DND-41 (cell line): ENCODE data around the gene BBS7.

ENCODE experiments used
- CTCF ChIP-seq: IDR thresholded peaks from 2 replicates; pipeline ENCODE4 v1.5.1; 2012; ENCODE audit warnings: borderline replicate concordance, low read length, moderate library complexity, mild to moderate bottlenecking; ENCODE audit not compliant: poor library complexity, severe bottlenecking; ENCODE audit errors: extremely low read depth
- EZH2 ChIP-seq: IDR thresholded peaks from 3 replicates; pipeline ENCODE4 v1.6.1; 2012; ENCODE audit warnings: borderline replicate concordance, low read depth, mild to moderate bottlenecking, moderate library complexity, low read length, inconsistent platforms; ENCODE audit not compliant: severe bottlenecking

GRCh38 chr4:121811122-121811521 lies 59.2 kb downstream of the BBS7 start:
- no peak for TF ChIP-seq CTCF
- TF ChIP-seq EZH2, result no peak
